Measurements from ENCODE around the gene SYNPO2L. TPM values are rescaled to one million over a fixed set of nuclear protein-coding genes. Genes with fewer than 3 reads are reported as not detected.
"Not testable (repeated sequence)": the region's sequence is repeated elsewhere in the genome, so short reads cannot be mapped to it uniquely, and the experiment has no call there.

The SYNPO2L gene
- total and polyA plus RNA-seq, 9 of the 15 experiments (the other 6 are each of a cell fraction or from before 2014, with no cell fraction given) = 0.03 to 0.07 TPM; not detected in 7

DNA sequence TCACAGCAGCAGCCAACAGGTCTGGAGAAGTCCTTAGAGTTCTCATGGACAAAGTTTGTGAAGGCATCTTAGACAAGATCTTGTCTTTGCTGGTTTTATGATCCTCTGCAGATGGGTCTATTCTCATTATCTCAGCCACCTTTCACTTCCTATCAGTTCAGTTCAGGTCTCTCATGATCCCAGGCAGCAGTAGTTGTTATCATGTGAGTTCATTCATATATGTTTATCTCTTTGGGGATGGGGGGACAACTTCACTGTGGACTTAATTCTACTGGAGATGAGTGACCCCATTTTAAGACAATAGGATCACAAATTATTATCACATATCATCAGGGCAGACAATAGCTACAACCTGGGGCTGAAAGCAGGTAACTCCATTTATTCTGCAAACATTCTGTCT lies 48.1 kb upstream of the SYNPO2L start:
- peaks cover 12% of the 10 kb centered on the region; the same call in 1 of the 3 replicates for H3K36me3 ChIP-seq (ENCODE audit: control insufficient read depth, insufficient read depth, low read length)
- H3K27me3 ChIP-seq (ENCODE audit: control insufficient read depth in 2 of 2, insufficient read depth in 2 of 2, low read length in 2 of 2); FAIRE-seq; BruUV-seq (replicated peaks); H3K9me1 ChIP-seq (ENCODE audit: control insufficient read depth, insufficient read depth, low read length); DNase-seq (ENCODE audit: extremely low read depth in 1 of 4, low spot score in 3 of 4); H3K27ac ChIP-seq (ENCODE audit: extremely low read depth, low read depth, low read length); H3K79me2 ChIP-seq (ENCODE audit: control insufficient read depth, insufficient read depth, low read length); H4K20me1 ChIP-seq (replicated peaks; ENCODE audit: control insufficient read depth, insufficient read depth, low read length); H3K9ac ChIP-seq (ENCODE audit: insufficient read depth in 1 of 2, low read depth in 2 of 2, low read length in 2 of 2); H2AFZ ChIP-seq (ENCODE audit: low read depth, low read length); H3K4me2 ChIP-seq (ENCODE audit: insufficient read depth, low read length); H3K4me3 ChIP-seq; CTCF ChIA-PET (ENCODE audit: low intra/inter-chr PET ratio); in situ Hi-C loops (cut with MboI); intact Hi-C loops (cut with micrococcal nuclease); H3K4me1 ChIP-seq (replicated peaks in 1 of 2; ENCODE audit: control insufficient read depth in 2 of 2, insufficient read depth in 2 of 2, low read length in 2 of 2); POLR2A ChIA-PET; H3K9me3 ChIP-seq (replicated peaks; ENCODE audit: control insufficient read depth, insufficient read depth, low read depth, low read length); ATAC-seq; TF ChIP-seq TEAD4 (CRISPR knock-in tag; IDR thresholded peaks at IDR 0.05; ENCODE audit: borderline replicate concordance): not testable (repeated sequence)
- TF ChIP-seq CBFA2T2 (conservative IDR thresholded peaks at IDR 0.05) (peak; percentile 66), ARID1B (IDR thresholded peaks at IDR 0.05) (peak; percentile 25; the same call in 1 of the 2 replicates), NCOR1 (IDR thresholded peaks at IDR 0.05) (peak; percentile 26; the same call in 1 of the 2 replicates), TEAD4 (IDR thresholded peaks at IDR 0.05; ENCODE audit: low read length) (peak; percentile 37; the same call in 1 of the 2 replicates), TAL1 (IDR thresholded peaks at IDR 0.05) (peak; percentile 52; the same call in 1 of the 2 replicates), CBFA2T3 (IDR thresholded peaks at IDR 0.05) (peak; percentile 65)

GRCh38 chr10:73698819-73699218 lies 43.0 kb upstream of the SYNPO2L start:
- H3K9me1 ChIP-seq (ENCODE audit: control insufficient read depth, insufficient read depth, low read length); H3K4me1 ChIP-seq (replicated peaks in 1 of 2; ENCODE audit: control insufficient read depth in 2 of 2, insufficient read depth in 2 of 2, low read length in 2 of 2); H4K20me1 ChIP-seq (replicated peaks; ENCODE audit: control insufficient read depth, insufficient read depth, low read length); H3K79me2 ChIP-seq (ENCODE audit: control insufficient read depth, insufficient read depth, low read length); H3K4me2 ChIP-seq (ENCODE audit: insufficient read depth, low read length); POLR2A ChIA-PET; H3K9ac ChIP-seq (ENCODE audit: insufficient read depth in 1 of 2, low read depth in 2 of 2, low read length in 2 of 2); H3K27ac ChIP-seq (ENCODE audit: extremely low read depth, low read depth, low read length); H3K9me3 ChIP-seq (replicated peaks; ENCODE audit: control insufficient read depth, insufficient read depth, low read depth, low read length); H3K4me3 ChIP-seq; H3K27me3 ChIP-seq (ENCODE audit: control insufficient read depth in 2 of 2, insufficient read depth in 2 of 2, low read length in 2 of 2); CTCF ChIA-PET (ENCODE audit: low intra/inter-chr PET ratio); BruUV-seq (replicated peaks); ATAC-seq; H3K36me3 ChIP-seq (ENCODE audit: control insufficient read depth, insufficient read depth, low read length); intact Hi-C loops (cut with micrococcal nuclease); H2AFZ ChIP-seq (ENCODE audit: low read depth, low read length); DNase-seq (ENCODE audit: extremely low read depth in 1 of 4, low spot score in 3 of 4); in situ Hi-C loops (cut with MboI); FAIRE-seq: not testable (repeated sequence)
- peak; percentile 66 for TF ChIP-seq TFE3 (CRISPR knock-in tag; IDR thresholded peaks at IDR 0.05)
- 57% methylated on average over 2 of the region's 2 CpGs for WGBS (ENCODE audit: insufficient coverage, low coverage, missing lambda C conversion rate)
